K562 (cell line): ENCODE data around the gene ABCA1. TPM values are rescaled to one million over a fixed set of nuclear protein-coding genes. Genes with fewer than 3 reads are reported as not detected.
"Not testable (repeated sequence)": the region's sequence is repeated elsewhere in the genome, so short reads cannot be mapped to it uniquely, and the experiment has no call there.

Experiments
- ATAC-seq: fragments of 200-7000 bp; cut with Tn5 transposase; 3 replicates; pipeline ENCODE4 v1.9.1; 2020; ENCODE audit warnings: moderate library complexity
- BruUV-seq: library from RNA; stranded (reverse); fragments of 400-500 nt; replicated peaks from 2 replicates; lab custom pipeline; 2021; lab: Mats Ljungman, UMichigan
- CTCF ChIA-PET: fragments of 300-600 bp; formaldehyde crosslinking; extraction: SDS; loops from one replicate; lab custom pipeline; 2021; ENCODE audit warnings: low intra/inter-chr PET ratio; lab: Yijun Ruan, JAX
- POLR2A ChIA-PET: fragments of 300-600, 350-650 bp; sonication (Branson Sonifier 250); formaldehyde crosslinking; extraction: SDS; loops from one replicate; lab custom pipeline; 2021; ENCODE audit warnings: antibody characterized with exemption, inconsistent platforms; lab: Yijun Ruan, JAX
- DNase-seq, 4 experiments: peaks; one replicate each; pipeline versions ENCODE4 v3.0.0 to v3.0.0-alpha.2; 2011 to 2018; ENCODE audit warnings: low spot score in 3 of 4, mixed read lengths in 3 of 4; ENCODE audit errors: extremely low read depth in 1 of 4
- FAIRE-seq: peaks from 2 replicates; lab custom pipeline; 2011; peaks lifted over from hg19 to GRCh38; lab: Jason Lieb, UNC
- H2AFZ ChIP-seq: 2 replicates; pipeline ENCODE4 v1.6.0; 2011; ENCODE audit warnings: low read depth, low read length, control low read depth, inconsistent platforms
- H3K27ac ChIP-seq: fragments of 200-600 bp; 3 replicates; pipeline ENCODE4 v1.8.0; 2011; ENCODE audit warnings: low read depth, mild to moderate bottlenecking, control low read depth, inconsistent platforms, low read length, moderate library complexity, mixed read lengths; ENCODE audit errors: extremely low read depth
- H3K27me3 ChIP-seq, 2 experiments: fragments of 300-600 bp in 1 of 2; 2 replicates in 1 of 2; 3 replicates in 1 of 2; pipeline versions ENCODE4 v1.6.0 to v1.8.0; 2011; ENCODE audit warnings: inconsistent platforms in 2 of 2, low read length in 2 of 2, mild to moderate bottlenecking in 1 of 2, mixed read lengths in 1 of 2, moderate library complexity in 1 of 2; ENCODE audit not compliant: control insufficient read depth in 2 of 2, insufficient read depth in 2 of 2
- H3K36me3 ChIP-seq: fragments of 300-600 bp; 3 replicates; pipeline ENCODE4 v1.8.0; 2011; ENCODE audit warnings: mild to moderate bottlenecking, low read length, inconsistent platforms; ENCODE audit not compliant: control insufficient read depth, insufficient read depth
- H3K4me1 ChIP-seq, 2 experiments: fragments of 200-600 bp in 1 of 2; replicated peaks in 1 of 2; 2 replicates in 1 of 2; 3 replicates in 1 of 2; pipeline versions ENCODE4 v1.5.1 to v1.8.0; 2011; ENCODE audit warnings: inconsistent platforms in 2 of 2, low read length in 2 of 2, mild to moderate bottlenecking in 1 of 2, mixed read lengths in 1 of 2, moderate library complexity in 1 of 2; ENCODE audit not compliant: control insufficient read depth in 2 of 2, insufficient read depth in 2 of 2
- H3K4me2 ChIP-seq: 2 replicates; pipeline ENCODE4 v1.6.1; 2011; ENCODE audit warnings: low read length, control low read depth, inconsistent platforms, mixed read lengths; ENCODE audit not compliant: insufficient read depth
- H3K4me3 ChIP-seq: fragments of 200-600 bp; sonication (generic), shearing (Covaris generic); 2 replicates; pipeline ENCODE4 v1.5.1; 2016; ENCODE audit warnings: control low read depth, inconsistent platforms
- H3K79me2 ChIP-seq: fragments of 200-600 bp; 3 replicates; pipeline ENCODE4 v1.8.0; 2011; ENCODE audit warnings: low read length, inconsistent platforms; ENCODE audit not compliant: control insufficient read depth, insufficient read depth
- H3K9ac ChIP-seq, 2 experiments: 2 replicates each; pipeline versions ENCODE4 v1.6.0 to v1.6.1; 2011; ENCODE audit warnings: low read depth in 2 of 2, low read length in 2 of 2, control low read depth in 1 of 2, inconsistent platforms in 1 of 2, mild to moderate bottlenecking in 1 of 2, mixed read lengths in 1 of 2; ENCODE audit not compliant: insufficient read depth in 1 of 2
- H3K9me1 ChIP-seq: one replicate; pipeline ENCODE4 v1.6.0; 2011; ENCODE audit warnings: inconsistent platforms, mild to moderate bottlenecking, low read length, moderate library complexity; ENCODE audit not compliant: control insufficient read depth, insufficient read depth
- H3K9me3 ChIP-seq: replicated peaks from 2 replicates; pipeline ENCODE4 v1.5.1; 2011; ENCODE audit warnings: low read depth, low read length, inconsistent platforms; ENCODE audit not compliant: control insufficient read depth, insufficient read depth
- H4K20me1 ChIP-seq: replicated peaks from 2 replicates; pipeline ENCODE4 v1.6.1; 2011; ENCODE audit warnings: low read length, inconsistent platforms, mixed read lengths; ENCODE audit not compliant: control insufficient read depth, insufficient read depth
- PHB2 ChIP-seq: fragments of 450-650 bp; IDR thresholded peaks from 2 replicates; pipeline ENCODE4 v1.6.1; 2017; ENCODE audit warnings: low read depth
- RBFOX2 ChIP-seq: fragments of 200-400 bp; formaldehyde crosslinking; IDR thresholded peaks from 2 replicates; pipeline ENCODE4 v1.6.1; 2017; ENCODE audit warnings: low read depth, mild to moderate bottlenecking, low read length, moderate library complexity
- SREBF2 ChIP-seq: sonication (generic); formaldehyde crosslinking; IDR thresholded peaks from 2 replicates; pipeline ENCODE4 v1.4.0; 2020; ENCODE audit warnings: mild to moderate bottlenecking, missing genetic modification reagents
- YY1 ChIP-seq, 3 experiments: IDR thresholded peaks; 2 replicates each; pipeline ENCODE4 v1.6.1; 2011; ENCODE audit warnings: low read length in 2 of 3, mild to moderate bottlenecking in 2 of 3, moderate library complexity in 2 of 3, borderline replicate concordance in 1 of 3, control low read depth in 1 of 3, low read depth in 1 of 3; ENCODE audit not compliant: insufficient read depth in 3 of 3, insufficient replicate concordance in 2 of 3, control insufficient read depth in 1 of 3, insufficient read length in 1 of 3; ENCODE audit errors: extremely low read depth in 1 of 3
- ZC3H8 ChIP-seq: fragments of 450-650 bp; IDR thresholded peaks from 2 replicates; pipeline ENCODE4 v1.6.1; 2017
- ZNF324 ChIP-seq: fragments of 250-450 bp; sonication (Bioruptor Pico); IDR thresholded peaks from 2 replicates; pipeline ENCODE4 v1.4.0; 2020; ENCODE audit warnings: mild to moderate bottlenecking
- ZNF717 ChIP-seq: fragments of 250-450 bp; sonication (Bioruptor Pico); IDR thresholded peaks from 2 replicates; pipeline ENCODE4 v1.5.0; 2021
- WGBS: fragments of 100-300 bp; shearing (Covaris generic); methylation state at CpG from one replicate; pipeline ENCODE4 v1.1.6; 2016; ENCODE audit warnings: low coverage, mixed read lengths; ENCODE audit not compliant: insufficient coverage; ENCODE audit errors: missing lambda C conversion rate; 5-methylcytosine and 5-hydroxymethylcytosine counted together
- in situ Hi-C: fragments of 300-500 bp; cut with MboI; formaldehyde crosslinking; loops from 4 replicates; pipeline ENCODE4 v1.15.0; 2018; ENCODE audit warnings: inconsistent platforms, mixed read lengths
- intact Hi-C: fragments of 100-400 bp; cut with micrococcal nuclease; formaldehyde crosslinking; loops from 2 replicates; pipeline ENCODE4 v1.14.2; 2022
- polyA plus RNA-seq, 8 experiments: library from polyadenylated mRNA; depleted of rRNA in 4 of 8; stranded (reverse) in 5 of 8; unstranded in 3 of 8; fragments of >200 nt; fragmentation: Nextera tagmentation in 2 of 8; fragmentation: Illumina TruSeq in 1 of 8; extraction: Ambion mirVana in 2 of 8; extraction: Trizol in 1 of 8; gene quantifications; 2 replicates each; pipeline versions ENCODE4 v1.2.1 to v1.2.3, GENCODE V29; 2011 to 2014; ENCODE audit warnings: inconsistent platforms in 1 of 8, missing spikeins in 1 of 8
- total RNA-seq, 7 experiments: library from RNA; depleted of rRNA in 6 of 7; stranded (reverse); fragments of >200 nt in 6 of 7; fragmentation: Illumina TruSeq in 2 of 7; extraction: Trizol in 2 of 7; gene quantifications; 2 replicates each; pipeline versions ENCODE4 v1.2.1 to v1.2.3, GENCODE V29; 2011 to 2021; ENCODE audit warnings: low replicate concordance in 1 of 7
- TF ChIP-seq, protein P1 (sequence below), 2 experiments: fragments of 450-650 bp in 1 of 2; sonication (generic) in 1 of 2; formaldehyde crosslinking in 1 of 2; IDR thresholded peaks in 1 of 2; conservative IDR thresholded peaks in 1 of 2; 2 replicates each; pipeline versions ENCODE4 v1.6.1 to v1.8.1; 2016 to 2023; ENCODE audit warnings: mild to moderate bottlenecking in 2 of 2, moderate library complexity in 2 of 2, inconsistent platforms in 1 of 2, missing genetic modification reagents in 1 of 2

ABCA1 gene
- total and polyA plus RNA-seq, 9 of the 15 experiments (the other 6 are each of a cell fraction or from before 2014, with no cell fraction given) = under 0.01 to 0.18 (median 0.02) TPM; not detected in 5

DNA sequence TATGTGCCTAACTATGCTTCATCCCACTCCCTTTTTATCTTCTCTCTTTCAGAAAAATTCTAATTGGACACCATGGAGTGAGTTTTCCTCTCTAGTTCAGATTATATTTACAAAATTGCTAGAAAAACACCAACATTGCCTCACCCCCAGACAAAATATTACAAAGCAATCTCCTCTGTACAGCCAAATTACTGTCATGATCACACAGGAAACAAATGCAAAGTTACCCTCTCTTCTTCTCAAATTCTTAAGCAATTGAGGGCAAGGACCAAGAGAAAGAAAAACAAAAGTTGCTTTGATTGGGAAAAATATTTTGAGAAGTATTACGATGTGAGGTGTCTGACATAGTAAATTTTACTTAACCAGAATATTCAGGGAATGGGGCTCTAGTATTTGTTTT is 30.8 kb upstream of the ABCA1 start:
- no peak overlapping the region for H3K27ac ChIP-seq
- H3K4me3 ChIP-seq = no peak overlapping the region
- intact Hi-C loops = no loop called here
- H3K9ac ChIP-seq = no peak overlapping the region
- no peaks in the 10 kb centered on the region for H3K79me2 ChIP-seq
- DNase-seq (no peak), ATAC-seq (no peak), FAIRE-seq (no peak)
- H3K4me2 ChIP-seq = no peak overlapping the region
- no peaks in the 10 kb centered on the region for H3K9me1 ChIP-seq
- CTCF ChIA-PET = no interaction called here
- in situ Hi-C loops = no loop called here
- H3K9me3 ChIP-seq = no peaks in the 10 kb centered on the region
- WGBS = 0% methylated on average over 1 of the region's 1 CpG
- H3K4me1 ChIP-seq = no peaks in the 10 kb centered on the region; a peak in 1 of 5 replicates
- POLR2A ChIA-PET = no interaction called here
- no peak for TF ChIP-seq SREBF2 (CRISPR knock-in tag)
- no peak for TF ChIP-seq RBFOX2
- no peak for TF ChIP-seq YY1 (IDR thresholded peaks at IDR 0.05; ENCODE audit: borderline replicate concordance in 1 of 3, control insufficient read depth in 1 of 3, extremely low read depth in 1 of 3, insufficient read depth in 3 of 3, insufficient read length in 1 of 3, insufficient replicate concordance in 2 of 3, low read depth in 1 of 3, low read length in 2 of 3)
- TF ChIP-seq, protein P1, sequence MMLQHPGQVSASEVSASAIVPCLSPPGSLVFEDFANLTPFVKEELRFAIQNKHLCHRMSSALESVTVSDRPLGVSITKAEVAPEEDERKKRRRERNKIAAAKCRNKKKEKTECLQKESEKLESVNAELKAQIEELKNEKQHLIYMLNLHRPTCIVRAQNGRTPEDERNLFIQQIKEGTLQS (IDR thresholded peaks at IDR 0.05) = no peak
- TF ChIP-seq, protein P1 (CRISPR knock-in tag; conservative IDR thresholded peaks at IDR 0.05) = no peak
- TF ChIP-seq ZNF717 (CRISPR knock-in tag) = no peak
- TF ChIP-seq PHB2 = no peak
- TF ChIP-seq ZNF324 (CRISPR knock-in tag) = no peak
- TF ChIP-seq ZC3H8 = no peak
- no TSS peak for BruUV-seq
- peaks cover 0 to 2% of the 10 kb centered on the region in 2 experiments; a peak in 1 of 5 replicates for H3K27me3 ChIP-seq
- no peak overlapping the region for H2AFZ ChIP-seq
- no peaks in the 10 kb centered on the region for H3K36me3 ChIP-seq
- H4K20me1 ChIP-seq = no peaks in the 10 kb centered on the region

- 0% methylated on average over 4 of the region's 4 CpGs for WGBS
- intact Hi-C loops, H3K79me2 ChIP-seq, H3K9me3 ChIP-seq, in situ Hi-C loops, H3K9me1 ChIP-seq, H3K4me2 ChIP-seq, POLR2A ChIA-PET, H3K27me3 ChIP-seq, H3K4me3 ChIP-seq, FAIRE-seq, H3K4me1 ChIP-seq, H4K20me1 ChIP-seq, H2AFZ ChIP-seq, ATAC-seq, H3K27ac ChIP-seq, H3K36me3 ChIP-seq, CTCF ChIA-PET, DNase-seq, BruUV-seq, H3K9ac ChIP-seq: not testable (repeated sequence)
Observed at GRCh38 chr9:104958006-104958405, 30.1 kb upstream of the ABCA1 start.
